GM21786 (cell line): ENCODE results near the gene FOCAD.
"Not testable (repeated sequence)": the region's sequence is repeated elsewhere in the genome, so short reads cannot be mapped to it uniquely, and the experiment has no call there.

Source experiments
- ATAC-seq: cut with Tn5 transposase; IDR thresholded peaks from one replicate; pipeline ENCODE4 v1.9.1; 2021; ENCODE audit not compliant: unreplicated experiment

Gene FOCAD

GRCh38 chr9:20671635-20672034 is 12.4 kb upstream of the FOCAD start:
- ATAC-seq = no peak

- not testable (repeated sequence) for ATAC-seq
Measured at GRCh38 chr9:20673537-20673936, 10.5 kb upstream of the FOCAD start.

- no peak for ATAC-seq
Measured at GRCh38 chr9:20681467-20681866, 2.6 kb upstream of the FOCAD start.

DNA sequence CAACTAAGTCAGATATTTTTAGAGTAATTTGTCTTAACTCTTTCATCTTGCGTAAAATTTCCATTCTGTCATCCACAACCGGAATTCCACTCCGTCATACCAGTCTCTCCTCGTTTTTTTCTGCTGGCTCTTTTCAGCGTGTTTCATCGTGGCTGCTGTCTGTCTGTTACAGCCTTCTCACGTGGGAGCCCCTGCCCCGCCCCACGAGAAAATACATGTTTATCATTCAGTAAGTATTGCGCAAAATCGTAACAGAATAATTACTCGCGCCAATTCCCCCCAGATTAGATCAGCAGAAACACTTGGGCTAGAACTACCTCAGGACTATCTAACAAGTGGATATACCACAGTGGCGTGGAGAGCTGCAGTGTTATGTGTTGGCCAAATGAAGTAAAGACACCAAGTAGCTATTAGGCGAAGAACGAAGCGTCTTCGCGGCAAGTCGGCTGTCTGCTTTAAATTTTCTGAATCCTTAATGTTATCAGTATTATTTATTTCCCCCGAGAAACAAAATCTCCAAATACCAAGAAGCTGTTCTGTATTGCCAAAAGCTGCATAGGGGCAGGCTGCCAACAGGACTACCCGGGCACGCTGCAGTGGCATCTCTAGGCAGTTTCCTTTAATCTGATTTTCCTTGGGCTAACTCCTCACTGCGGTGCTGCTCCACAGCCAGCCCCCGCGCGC is 566 bp upstream of the FOCAD start:
- ATAC-seq = peak; percentile 9

DNA sequence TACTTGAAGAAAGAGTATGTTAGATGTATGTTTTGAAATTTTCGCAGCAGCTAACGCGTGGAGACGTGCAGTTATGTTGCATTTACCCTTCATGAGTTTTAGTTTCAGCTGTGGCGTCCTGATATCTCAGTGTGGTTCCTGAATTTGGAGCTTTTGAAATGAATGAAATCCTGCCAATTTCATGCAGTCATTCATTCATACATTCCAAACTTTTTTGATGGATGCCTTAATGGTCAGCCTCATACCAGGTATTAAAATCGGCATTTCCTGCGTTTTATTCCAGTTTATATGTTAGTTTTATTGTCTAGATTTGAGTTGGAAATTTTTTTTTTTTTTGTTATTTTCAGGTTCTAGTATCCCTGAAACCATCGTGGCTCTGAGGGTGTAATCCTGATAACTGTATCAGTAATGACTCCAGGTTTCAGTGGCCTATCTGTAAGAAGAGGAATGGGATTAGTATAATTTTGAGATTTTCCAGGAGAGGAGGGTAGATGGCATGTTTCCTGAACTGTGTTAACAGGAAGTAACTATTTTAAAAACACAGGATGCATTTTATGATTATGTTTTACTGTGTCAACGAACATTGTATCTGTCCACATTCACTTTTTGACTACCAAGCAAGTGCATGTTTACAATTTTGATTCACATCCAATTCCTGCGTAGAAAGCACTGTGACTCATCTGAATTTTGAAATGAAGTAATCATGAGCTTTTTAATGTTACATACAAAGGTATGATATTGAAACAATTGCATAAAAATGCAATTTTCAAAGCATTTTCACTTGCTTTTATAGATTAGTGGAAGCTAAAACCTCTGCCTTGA is 1.0 kb downstream of the FOCAD start:
- ATAC-seq = no peak

DNA sequence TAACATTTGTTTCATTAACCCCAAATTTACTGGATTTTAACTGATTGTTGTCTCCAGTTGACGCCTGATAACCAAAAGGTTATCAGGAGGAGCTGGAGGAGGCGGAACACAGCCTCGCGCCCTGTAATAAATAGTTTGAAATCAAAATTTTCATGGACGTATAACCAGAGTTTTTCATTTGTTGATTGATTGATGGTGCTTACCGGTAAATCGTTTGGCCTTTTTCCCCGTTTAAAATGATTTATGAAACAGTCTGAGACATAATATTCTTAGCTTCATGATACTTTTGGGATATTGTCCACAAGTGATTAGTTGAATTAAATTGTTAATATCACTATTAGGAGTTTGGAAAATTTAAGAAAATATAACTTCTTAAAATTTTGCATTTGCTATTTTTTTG is 1.7 kb downstream of the FOCAD start:
- ATAC-seq = no peak

DNA sequence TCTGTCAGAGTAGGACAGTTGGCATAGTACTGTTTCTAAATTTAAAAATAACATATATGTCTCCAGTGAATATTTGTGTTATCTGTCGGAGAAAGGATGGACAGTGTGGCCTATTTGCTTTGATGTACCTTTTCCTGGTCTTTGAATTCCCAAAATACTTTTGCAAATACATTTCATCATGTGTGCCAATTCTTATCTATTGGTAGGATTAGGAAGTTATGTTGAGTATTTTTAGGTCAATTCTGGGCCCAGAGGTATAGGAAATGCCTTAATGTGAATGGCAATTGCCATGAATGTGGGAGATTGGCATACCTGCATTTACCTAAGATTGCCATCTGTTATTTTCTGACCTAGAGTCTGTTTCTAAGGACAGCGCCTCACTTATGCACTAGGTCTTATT is 5.8 kb downstream of the FOCAD start:
- no peak for ATAC-seq

DNA sequence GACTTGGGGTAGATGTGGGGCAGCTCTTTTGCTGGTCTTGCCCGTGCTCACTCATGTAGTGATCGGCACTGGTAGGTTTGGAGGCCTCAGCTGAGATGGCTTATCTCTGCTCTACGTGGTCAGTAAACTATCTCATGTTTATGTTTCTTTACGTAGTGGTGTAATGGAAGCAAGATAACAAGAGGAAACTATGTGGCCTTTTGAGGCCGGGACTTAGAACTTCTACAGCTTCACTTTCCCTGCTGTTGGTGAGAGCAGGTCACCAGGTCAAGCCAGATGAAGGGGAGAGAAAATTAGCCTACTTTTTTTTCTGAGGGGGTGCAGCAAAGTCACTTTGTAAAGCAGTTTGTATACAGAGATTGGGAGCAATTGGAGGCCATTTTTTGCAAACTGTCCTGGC is 8.5 kb downstream of the FOCAD start:
- ATAC-seq = no peak

DNA sequence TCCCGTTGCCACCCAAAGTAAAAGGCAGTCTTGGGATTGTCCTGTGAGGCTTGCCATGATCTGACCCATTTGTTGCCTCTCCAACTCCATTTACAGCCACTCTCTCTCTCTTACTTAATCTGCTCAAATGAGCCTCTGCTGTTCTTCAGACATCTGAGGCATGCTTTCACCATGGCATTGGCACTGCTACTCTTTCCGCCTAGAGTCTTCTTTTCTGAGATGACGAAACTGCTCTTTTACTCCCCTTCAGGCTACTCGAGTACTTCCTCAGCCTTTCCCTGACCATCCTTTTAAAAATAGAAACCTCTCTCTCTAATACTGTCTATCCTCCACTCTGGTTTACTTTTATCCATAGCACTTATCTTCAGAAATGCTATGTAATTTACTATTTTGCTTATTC is 9.0 kb downstream of the FOCAD start:
- no peak for ATAC-seq

GRCh38 chr9:20694248-20694647 is 10.2 kb downstream of the FOCAD start:
- ATAC-seq = no peak

DNA sequence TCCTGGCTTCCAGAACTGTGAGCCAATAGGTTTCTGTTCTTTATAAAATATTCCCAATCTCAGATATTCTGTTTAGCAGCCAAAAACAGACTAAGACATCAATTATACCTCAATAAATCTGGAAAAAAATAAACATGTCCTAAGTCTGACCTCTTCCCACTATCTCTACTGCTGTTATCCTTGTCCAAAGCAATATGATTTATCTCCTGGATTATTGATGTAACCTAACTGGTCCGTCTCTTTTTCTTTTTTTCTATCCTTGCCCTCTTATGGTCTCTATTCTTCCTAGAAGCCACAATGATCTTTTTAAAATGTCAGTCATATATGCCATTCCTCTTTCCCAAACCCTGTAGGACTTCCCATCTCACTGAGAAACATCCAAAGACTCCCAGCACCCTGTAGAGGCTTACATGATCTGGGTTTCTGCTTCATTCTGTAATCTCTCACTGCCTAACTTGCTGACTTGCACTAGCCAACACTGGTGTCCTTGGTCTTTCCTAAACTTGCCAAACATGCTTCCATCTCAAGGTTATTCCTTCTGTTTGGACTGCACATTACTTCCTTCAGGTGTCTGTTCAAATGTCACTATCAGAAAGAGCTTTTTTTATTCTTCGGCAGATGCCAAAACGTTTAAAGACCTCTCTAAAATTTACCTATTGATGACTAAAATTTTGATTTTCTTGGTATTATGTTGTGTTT is 13.1 kb downstream of the FOCAD start:
- ATAC-seq = no peak

GRCh38 chr9:20698782-20699181 is 14.7 kb downstream of the FOCAD start:
- no peak for ATAC-seq

DNA sequence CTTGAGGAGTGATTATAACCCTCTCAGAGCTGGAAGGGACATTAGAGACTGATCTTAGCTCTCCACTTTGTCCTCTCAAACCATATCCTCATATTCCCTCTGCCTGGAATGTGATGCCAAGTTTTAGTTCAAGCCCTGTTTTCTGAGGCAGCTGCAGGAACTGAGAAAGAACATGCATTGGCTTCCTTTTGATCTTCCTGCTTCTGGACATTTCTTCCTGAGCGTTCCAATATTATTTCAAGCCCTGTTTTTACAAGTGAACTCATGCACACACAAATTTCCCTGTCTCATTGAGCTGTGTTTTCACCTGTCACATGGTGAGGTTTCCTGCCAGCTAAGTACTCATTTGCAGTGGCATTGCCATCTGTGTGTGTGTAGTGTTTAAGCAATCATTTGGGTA is 17.0 kb downstream of the FOCAD start:
- ATAC-seq = no peak

DNA sequence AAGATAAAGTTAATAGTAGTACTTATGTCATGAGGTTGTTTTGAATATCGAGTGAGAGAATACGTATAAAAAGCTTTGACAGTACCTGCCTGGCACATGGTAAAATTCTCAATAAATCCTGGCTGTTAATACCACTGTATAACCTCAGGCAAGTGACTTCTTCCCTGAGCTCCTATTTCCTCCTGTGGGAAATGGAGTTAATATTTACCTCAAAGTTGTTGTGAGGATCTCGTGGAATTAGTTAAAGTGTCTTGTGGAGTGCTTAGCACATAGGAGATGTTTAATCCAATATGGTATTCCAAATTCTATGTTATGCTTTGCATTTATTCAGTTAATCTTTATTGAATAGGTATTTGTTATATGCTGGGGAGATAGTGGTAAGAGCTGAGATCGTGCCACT is 18.5 kb downstream of the FOCAD start:
- ATAC-seq = no peak

GRCh38 chr9:20703146-20703545 is 19.1 kb downstream of the FOCAD start:
- ATAC-seq = no peak

GRCh38 chr9:20707708-20708107 is 23.6 kb downstream of the FOCAD start:
- ATAC-seq = no peak

- ATAC-seq = no peak
Measured at GRCh38 chr9:20713172-20713571, 29.1 kb downstream of the FOCAD start.

DNA sequence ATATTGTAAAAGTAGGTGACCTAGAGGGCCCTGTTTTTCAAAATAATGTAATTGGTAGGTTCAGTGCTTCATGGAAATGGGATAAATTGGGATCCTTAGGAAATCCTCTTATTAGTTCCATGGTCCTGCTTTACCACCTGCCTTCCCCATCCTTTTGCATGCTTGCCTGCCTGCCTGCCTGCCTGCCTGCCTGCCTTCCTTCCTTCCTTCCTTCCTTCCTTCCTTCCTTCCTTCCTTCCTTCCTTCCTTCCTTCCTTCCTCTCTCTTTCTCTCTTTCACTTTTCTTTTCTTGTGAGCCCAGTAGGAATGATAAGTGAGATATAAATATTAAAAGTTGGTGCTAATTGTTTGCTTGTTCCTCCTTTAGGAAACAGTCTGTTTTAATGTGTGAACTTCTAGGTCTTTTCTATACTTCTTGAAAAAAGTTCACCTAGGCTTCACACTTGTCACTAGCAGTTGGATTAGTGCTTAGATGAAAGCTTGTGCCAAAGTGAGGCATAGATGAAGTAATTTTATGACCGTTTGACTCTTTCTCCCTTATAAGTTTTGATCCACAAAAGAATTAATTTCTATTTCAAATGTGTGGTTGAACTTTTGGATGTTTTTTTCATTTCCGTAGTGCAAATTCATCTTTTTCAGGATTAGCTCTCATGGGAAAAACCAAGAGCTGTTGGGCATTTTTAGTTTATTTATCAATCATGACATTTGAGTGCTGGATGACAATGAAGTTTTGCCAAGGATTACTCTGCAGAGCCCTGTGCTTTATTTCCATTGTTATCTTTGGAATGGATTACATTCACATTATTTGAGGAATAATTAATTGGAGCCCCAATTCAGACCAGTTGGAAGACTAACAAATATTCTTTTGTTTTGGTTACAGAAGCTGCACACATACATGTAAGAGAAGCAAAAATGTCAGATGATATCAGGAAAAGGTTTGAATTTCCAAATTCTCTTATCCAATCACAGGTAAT is 30.7 kb downstream of the FOCAD start:
- no peak for ATAC-seq

- ATAC-seq = no peak
Measured at GRCh38 chr9:20722221-20722620, 38.2 kb downstream of the FOCAD start.

DNA sequence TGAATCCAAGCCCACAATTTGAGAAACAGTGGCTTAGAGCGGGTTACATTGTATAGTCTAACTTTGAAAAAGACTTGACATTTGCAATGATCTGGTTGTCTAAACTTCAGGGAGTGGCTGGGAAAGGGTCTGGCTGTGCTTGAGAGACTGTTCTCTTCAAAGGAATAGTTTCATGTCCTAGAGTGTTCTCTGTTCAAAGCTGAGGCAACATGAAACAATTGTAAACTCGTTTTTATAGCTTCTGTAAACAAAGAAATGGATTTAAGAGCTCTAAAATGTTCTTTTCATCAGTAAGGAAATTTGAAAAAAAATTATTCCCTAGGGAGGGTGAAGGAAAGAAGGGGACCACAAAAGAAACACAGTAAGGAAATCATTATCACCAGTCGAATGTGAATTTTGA is 41.6 kb downstream of the FOCAD start:
- ATAC-seq = no peak

GRCh38 chr9:20726144-20726543 is 42.1 kb downstream of the FOCAD start:
- ATAC-seq = no peak
